ELF-1 (cell line): ENCODE measurements around the gene OR6V1.

Experiments
- DNase-seq: peaks from one replicate; pipeline ENCODE4 v3.0.0-alpha.2; 2016; ENCODE audit warnings: low read depth, low spot score

The OR6V1 gene, protein sequence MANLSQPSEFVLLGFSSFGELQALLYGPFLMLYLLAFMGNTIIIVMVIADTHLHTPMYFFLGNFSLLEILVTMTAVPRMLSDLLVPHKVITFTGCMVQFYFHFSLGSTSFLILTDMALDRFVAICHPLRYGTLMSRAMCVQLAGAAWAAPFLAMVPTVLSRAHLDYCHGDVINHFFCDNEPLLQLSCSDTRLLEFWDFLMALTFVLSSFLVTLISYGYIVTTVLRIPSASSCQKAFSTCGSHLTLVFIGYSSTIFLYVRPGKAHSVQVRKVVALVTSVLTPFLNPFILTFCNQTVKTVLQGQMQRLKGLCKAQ

DNA sequence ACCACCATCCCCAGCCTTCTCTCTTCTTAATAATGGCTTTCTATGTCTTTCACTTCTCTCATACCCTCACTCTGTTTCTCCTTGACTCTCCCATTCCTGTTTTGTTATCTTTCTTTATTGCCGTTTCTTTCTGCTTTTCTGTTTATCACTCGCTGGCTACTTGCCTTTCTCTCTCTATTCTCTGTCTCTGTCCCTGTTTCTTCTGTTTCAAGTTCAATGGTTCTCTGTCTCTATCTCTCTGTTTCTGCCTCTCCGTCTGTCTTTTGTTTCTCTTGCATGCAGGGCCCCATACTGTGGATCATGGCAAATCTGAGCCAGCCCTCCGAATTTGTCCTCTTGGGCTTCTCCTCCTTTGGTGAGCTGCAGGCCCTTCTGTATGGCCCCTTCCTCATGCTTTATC, at the start of gene OR6V1:
Gene OR6V1 (plus strand): TSS at position 301 of the 400 bp plus-strand sequence. CDS start 0 bp downstream, at position 301.
- DNase-seq = no peak

GRCh38 chr7:143002898-143003297, 49.2 kb upstream of the OR6V1 start:
- no peak for DNase-seq

- DNase-seq = peak; percentile 22
These were observed 48.6 kb upstream of the OR6V1 start for GRCh38 chr7:143003393-143004051.

DNA sequence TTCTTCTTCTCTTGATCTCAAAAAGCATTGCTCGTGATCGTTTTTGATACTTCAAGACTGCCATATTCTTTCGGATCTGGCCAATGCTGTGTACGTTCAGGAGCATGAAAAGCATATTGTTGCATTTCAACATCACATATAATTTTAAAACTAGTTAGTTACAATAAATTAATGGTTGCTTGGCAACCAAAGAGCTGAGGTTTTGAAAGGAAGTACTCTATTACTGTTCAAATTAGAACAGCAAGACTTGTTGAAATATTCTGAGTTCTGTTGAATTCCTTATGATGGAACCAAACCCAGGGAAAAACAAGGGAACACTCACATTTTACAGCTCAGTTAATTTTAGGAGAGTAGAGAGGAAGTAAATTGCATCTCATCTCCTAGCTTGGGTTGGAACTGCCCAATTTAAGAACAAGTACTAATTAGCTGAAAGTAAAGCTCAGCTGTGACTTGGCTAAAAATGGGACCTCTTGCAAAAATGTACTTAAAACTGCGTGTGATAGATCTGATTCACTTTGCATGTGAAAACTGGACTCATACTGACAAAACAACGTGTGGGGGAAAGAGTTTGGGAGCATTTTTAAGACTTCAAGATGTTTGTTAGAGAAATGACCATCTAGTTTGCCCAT, 46.4 kb upstream of the OR6V1 start:
- DNase-seq = no peak

DNA sequence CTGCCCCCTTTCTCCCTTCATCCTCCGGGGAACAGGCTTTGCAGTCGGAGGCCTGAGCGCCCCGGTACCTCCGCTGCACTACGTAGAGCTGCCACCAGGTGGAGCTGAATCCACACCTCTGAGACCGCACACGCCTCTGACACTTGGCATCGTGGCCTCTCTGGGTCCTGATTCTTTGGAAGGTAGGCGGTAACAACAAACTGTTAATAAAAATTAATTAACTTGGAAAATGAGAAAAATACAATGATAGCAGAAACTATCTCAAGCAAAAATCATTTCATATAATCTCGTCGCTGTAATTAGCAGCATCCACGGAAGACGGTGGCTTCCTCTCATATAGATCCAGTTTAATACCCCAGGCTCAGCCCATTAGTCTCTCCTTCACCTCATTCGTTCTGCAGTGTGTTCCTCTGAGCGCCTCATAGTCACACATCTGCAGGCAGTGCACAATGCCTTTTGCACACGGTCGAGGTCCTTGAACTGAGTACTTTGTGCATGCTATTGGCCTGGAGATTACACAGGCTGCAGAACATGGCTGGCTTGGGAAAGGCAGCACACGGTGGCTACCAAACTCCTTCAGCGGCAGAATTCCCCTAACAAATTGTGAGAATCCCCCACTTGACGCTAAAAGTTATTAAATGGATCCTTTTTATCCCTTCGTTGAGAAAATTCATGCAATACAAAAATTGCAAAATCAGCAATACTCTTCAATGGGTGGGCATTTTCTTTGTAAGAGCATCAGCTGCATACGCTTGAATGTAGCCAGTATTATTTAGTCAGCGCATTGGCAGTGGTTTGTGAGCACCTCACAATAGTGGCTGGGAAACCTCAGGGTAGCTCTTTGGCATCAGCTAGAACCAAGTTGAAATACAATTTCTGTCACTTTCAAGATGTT, 43.9 kb upstream of the OR6V1 start:
- DNase-seq = peak; percentile 91

DNA sequence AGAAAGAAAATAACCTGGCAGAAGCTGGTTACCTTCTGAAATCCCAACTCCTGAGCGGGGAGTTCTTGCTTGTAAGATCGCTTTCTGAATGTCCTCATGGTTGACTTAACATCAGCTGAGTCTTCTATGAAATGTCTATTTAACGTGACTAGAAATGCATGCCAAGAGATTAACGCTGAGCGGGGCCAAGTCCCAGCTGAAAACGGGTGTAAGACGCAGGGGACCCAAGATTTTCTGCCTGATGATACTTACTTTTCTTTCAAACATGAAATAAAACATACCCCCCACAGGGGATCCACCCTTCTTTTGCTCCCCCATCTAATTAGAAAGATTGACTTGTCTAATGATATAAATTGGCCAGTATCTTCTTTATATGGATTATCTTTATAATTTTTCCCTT, 40.1 kb upstream of the OR6V1 start:
- DNase-seq = no peak

DNA sequence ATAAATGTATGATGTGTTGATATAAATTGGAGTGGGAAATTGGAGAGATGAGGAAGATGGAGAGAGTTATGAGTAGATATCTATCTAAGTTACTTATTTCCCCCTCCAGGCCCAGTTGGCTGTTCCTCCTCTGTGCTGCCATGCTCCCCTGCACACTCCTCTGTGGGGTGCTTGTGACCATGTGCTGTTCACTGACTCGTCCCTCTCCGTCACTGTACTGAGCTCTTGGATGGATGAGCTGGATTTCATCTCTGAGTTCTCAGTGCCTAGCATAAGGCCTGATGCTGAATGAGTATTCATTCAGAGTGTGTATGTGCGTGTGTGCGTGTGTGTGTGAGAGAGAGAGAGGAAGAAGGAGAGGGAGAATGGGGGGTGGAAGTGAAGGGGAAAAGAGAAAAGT, 39.7 kb upstream of the OR6V1 start:
- no peak for DNase-seq

- no peak for DNase-seq
These were observed 38.7 kb upstream of the OR6V1 start for GRCh38 chr7:143013473-143013872.

GRCh38 chr7:143013893-143014292, 38.2 kb upstream of the OR6V1 start:
- DNase-seq = no peak

- DNase-seq = peak; percentile 8
These were observed 37.1 kb upstream of the OR6V1 start for GRCh38 chr7:143015084-143015483.

- no peak for DNase-seq
These were observed 36.1 kb upstream of the OR6V1 start for GRCh38 chr7:143015926-143016490.

GRCh38 chr7:143016996-143017395, 35.1 kb upstream of the OR6V1 start:
- no peak for DNase-seq

DNA sequence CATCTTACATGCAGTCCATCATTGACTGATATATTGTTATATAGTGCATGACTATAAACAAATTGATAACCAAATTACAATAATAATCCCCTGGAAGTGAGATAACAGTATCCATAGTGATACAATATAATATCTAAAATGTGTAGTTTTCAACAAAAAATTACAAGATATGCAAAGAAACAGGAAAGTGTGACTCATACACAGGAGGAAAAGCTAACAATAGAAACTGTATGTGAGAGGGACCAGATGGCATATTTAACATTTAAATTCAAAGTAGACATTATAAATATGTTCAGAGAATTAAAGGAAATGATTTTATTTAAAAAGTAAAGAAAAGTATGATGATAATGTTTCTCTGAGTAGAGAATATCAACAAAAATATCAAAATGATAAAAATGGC, 33.2 kb upstream of the OR6V1 start:
- DNase-seq = no peak

GRCh38 chr7:143023047-143023446, 29.1 kb upstream of the OR6V1 start:
- no peak for DNase-seq

GRCh38 chr7:143025371-143025770, 26.8 kb upstream of the OR6V1 start:
- no peak for DNase-seq

GRCh38 chr7:143027032-143027431, 25.1 kb upstream of the OR6V1 start, which contains the start of gene OR9A2:
OR9A2 (minus strand) TSS chr7:143027132; CDS start chr7:143027132, 0 bp downstream.
- no peak for DNase-seq

DNA sequence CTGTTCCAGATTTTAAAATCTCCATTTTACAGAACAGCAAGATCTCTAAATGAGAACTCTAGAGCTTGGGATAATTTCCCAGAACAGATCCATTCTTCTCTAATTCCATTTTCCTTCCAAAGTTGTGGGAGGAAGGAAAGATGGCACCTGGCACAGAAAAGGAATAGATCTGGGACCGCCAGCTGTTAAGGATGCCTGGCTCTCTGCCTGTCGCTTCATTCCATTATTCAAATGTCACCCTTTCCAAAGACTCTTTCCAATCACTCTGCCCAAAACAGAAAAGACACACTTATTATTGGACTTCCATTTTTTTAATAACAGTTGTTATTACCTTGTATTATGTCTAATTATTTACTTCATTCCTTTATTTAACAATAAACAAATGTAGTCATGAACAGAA, 24.5 kb upstream of the OR6V1 start:
- DNase-seq = no peak

DNA sequence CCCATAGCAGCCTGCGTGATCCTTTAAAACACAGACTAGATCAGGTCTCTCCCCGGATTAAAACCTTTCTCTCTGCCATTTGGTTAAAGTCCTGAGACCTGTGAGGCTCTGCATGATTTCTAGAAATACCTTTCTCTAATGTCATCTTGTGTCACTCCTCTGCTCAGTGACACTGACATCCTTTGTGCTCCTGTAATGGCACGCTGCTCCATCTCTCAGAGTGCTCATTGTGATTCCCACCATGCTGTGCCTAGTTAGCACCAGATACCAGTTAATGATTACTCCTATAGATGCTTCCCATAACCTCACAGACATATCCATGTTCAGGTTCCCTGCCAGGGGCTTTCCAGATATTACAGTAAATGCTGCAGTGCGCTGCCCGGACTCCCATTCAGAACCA, 13.5 kb upstream of the OR6V1 start:
- no peak for DNase-seq

DNA sequence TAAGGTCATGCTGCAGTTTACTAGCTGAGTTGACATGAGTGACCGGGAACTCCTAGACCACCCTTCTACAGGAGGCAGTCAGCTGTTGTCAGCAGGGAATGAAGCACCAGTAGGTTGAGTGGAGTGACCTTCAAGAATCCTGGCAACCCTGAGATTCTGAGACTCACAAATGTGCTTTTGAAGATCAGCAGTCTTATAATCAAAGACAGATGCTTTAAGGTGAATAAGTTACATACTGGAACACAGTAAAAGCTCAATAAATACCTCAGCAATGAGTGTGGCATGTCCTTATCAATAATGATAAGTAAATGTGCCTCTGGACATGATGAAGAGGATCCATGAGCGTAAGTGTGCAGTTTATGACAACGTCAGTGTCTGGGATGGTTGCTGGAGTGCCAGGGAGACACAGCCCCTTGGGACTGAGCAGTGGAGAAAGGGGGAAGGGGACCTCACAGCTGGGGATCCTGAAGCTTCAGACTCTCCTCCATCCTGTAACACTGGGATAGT, 11.9 kb upstream of the OR6V1 start:
- no peak for DNase-seq

DNA sequence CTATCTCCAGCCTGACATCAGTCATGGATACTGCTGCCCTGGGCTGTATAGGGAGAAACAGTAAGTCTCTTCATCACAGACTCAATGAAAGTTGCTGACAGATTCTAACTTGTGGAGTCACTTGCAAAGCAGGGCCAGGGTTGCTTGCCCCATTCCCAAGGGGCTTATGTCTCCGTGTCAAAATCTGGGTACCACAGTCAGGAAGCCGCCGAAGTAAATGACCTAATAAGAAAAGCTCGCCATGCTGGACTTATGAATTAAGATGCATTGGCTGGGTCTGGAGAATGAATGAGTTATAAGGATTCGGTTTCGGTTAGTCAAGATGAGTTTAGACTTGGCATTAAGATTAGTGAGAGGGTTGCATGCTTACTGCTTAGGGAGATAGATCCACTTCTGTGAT, 10.8 kb upstream of the OR6V1 start:
- no peak for DNase-seq

GRCh38 chr7:143042159-143042789, 9.9 kb upstream of the OR6V1 start:
- peak; percentile 2 for DNase-seq
